ENCODE results near the gene OXCT1. TPM values are rescaled to one million over a fixed set of nuclear protein-coding genes. Genes with fewer than 3 reads are reported as not detected.
A peak's percentile ranks its signal among the peaks of the same experiment; 100 is the strongest.

Gene OXCT1
- total and polyA plus RNA-seq, 2 of the 8 experiments (the other 6 are each of a cell fraction or from before 2014, with no cell fraction given), result 10.1 to 28.2 TPM

DNA sequence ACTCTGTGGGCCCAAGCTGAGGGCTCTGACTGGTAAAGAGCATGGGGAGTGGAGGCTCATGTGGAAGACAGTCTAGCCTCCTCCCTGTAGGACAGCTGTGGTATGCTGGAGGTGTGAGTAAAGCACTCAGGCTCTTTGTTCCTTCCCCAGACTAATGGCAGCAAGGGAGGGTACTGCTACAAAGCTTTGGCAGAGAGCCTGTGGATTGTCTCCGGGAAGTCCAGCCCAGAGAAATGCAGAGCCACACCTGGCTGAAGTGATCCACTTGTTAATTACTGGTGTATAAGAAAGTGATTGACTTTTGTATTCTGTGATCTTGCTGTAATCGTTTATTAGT is 161.7 kb downstream of the OXCT1 start:
- peak overlapping the region; percentile 99 for H2AFZ ChIP-seq (ENCODE audit: low read length)
- peak overlapping the region; percentile 78; the same call in 1 of the 2 replicates for H3K18ac ChIP-seq (ENCODE audit: extremely low read depth, low read length)
- no peak overlapping the region for H3K4me3 ChIP-seq (ENCODE audit: extremely low read depth in 1 of 4, insufficient read depth in 2 of 4, low read depth in 3 of 4, low read length in 4 of 4)
- H2BK20ac ChIP-seq (ENCODE audit: low read length), result no peak overlapping the region
- peak overlapping the region; percentile 72 for H2BK12ac ChIP-seq (ENCODE audit: low read depth, low read length)
- H2BK15ac ChIP-seq (ENCODE audit: low read length), result no peak overlapping the region
- H2BK120ac ChIP-seq (replicated peaks; ENCODE audit: low read depth, low read length), result no peak overlapping the region
- no peaks in the 10 kb centered on the region for H3K36me3 ChIP-seq (ENCODE audit: control insufficient read depth in 2 of 4, insufficient read depth in 4 of 4, low read length in 3 of 4)
- H3K9me3 ChIP-seq (ENCODE audit: insufficient read depth in 2 of 2, low read depth in 1 of 2, low read length in 1 of 2), result no peaks in the 10 kb centered on the region
- H4K5ac ChIP-seq (ENCODE audit: insufficient read length, low read depth, low read length), result peak overlapping the region; percentile 25
- WGBS, 2 experiments (ENCODE audit: extremely low coverage in 1 of 2, insufficient coverage in 1 of 2, insufficient read length in 1 of 2, insufficient replicate concordance in 2 of 2, low coverage in 1 of 2, low lambda C conversion rate in 2 of 2, missing lambda C conversion rate in 1 of 2), result 94% methylated on average over 2 of the region's 2 CpGs; no CpG with 5 or more reads in 1 of the 2 experiments
- H3K79me2 ChIP-seq (ENCODE audit: control insufficient read depth in 1 of 2, insufficient read depth in 2 of 2, low read length in 2 of 2), result no peaks in the 10 kb centered on the region
- no peak for DNase-seq (ENCODE audit: low read depth in 1 of 2, low spot score in 2 of 2)
- peak overlapping the region; percentile 92; the same call in 1 of the 2 replicates for H4K8ac ChIP-seq (ENCODE audit: extremely low read depth, insufficient read depth, low read length)
- ChIA-PET POLR2A (ENCODE audit: partially characterized antibody) (interaction anchor here (0.6 to 1.3 kb wide), 3 partner anchors 124 to 876 kb away, joined by 3 to 4 read pairs (median 3); no protein-coding TSS in a partner anchor), CTCF (ENCODE audit: partially characterized antibody) (interaction anchor here (0.5 to 3.7 kb wide), 12 partner anchors 10 to 891 kb away, joined by 3 to 49 read pairs (median 6); no protein-coding TSS in a partner anchor)
- H3K79me1 ChIP-seq (ENCODE audit: low read depth, low read length), result no peaks in the 10 kb centered on the region
- no peak overlapping the region for H3K9ac ChIP-seq (replicated peaks in 1 of 4; ENCODE audit: extremely low read depth in 1 of 4, low read depth in 3 of 4, low read length in 3 of 4)
- no peak overlapping the region for H2AK5ac ChIP-seq (ENCODE audit: low read depth, low read length)
- no peaks in the 10 kb centered on the region for H4K20me1 ChIP-seq (replicated peaks in 1 of 2; ENCODE audit: control insufficient read depth in 1 of 2, insufficient read depth in 2 of 2, low read length in 2 of 2)
- H3K4me1 ChIP-seq (replicated peaks in 1 of 4; ENCODE audit: control insufficient read depth in 3 of 4, insufficient read depth in 4 of 4, low read length in 3 of 4), result peaks cover 0 to 4% (median 0%) of the 10 kb centered on the region in 4 experiments; a peak in 2 of 7 replicates
- H3K23me2 ChIP-seq (ENCODE audit: low read depth, low read length), result no peaks in the 10 kb centered on the region
- no peak overlapping the region for H3K14ac ChIP-seq (ENCODE audit: insufficient read length)
- H3K23ac ChIP-seq (ENCODE audit: insufficient read length), result no peak overlapping the region
- H3K56ac ChIP-seq (replicated peaks; ENCODE audit: insufficient read length, low read depth, low read length), result no peak overlapping the region
- H2BK5ac ChIP-seq (ENCODE audit: low read depth, low read length), result no peak overlapping the region
- FAIRE-seq, result no peak
- no peaks in the 10 kb centered on the region for H3K27me3 ChIP-seq (replicated peaks in 1 of 4; ENCODE audit: control insufficient read depth in 3 of 4, extremely low read depth in 1 of 4, insufficient read depth in 3 of 4, low read length in 3 of 4)
- H3K4me2 ChIP-seq (ENCODE audit: insufficient read depth in 1 of 2, low read depth in 2 of 2, low read length in 2 of 2), result no peak overlapping the region
- H3K27ac ChIP-seq (ENCODE audit: low read depth, low read length), result no peak overlapping the region
- H4K91ac ChIP-seq (replicated peaks; ENCODE audit: insufficient read length, low read length), result peak overlapping the region; percentile 76
- H3K4ac ChIP-seq (replicated peaks; ENCODE audit: insufficient read length, low read depth, low read length), result no peak overlapping the region
- TF ChIP-seq RFX5 (IDR thresholded peaks at IDR 0.05; ENCODE audit: borderline replicate concordance, low read depth, low read length), result no peak
- no peak for TF ChIP-seq ASH2L (IDR thresholded peaks at IDR 0.05; ENCODE audit: low read length)
- TF ChIP-seq, protein P1, sequence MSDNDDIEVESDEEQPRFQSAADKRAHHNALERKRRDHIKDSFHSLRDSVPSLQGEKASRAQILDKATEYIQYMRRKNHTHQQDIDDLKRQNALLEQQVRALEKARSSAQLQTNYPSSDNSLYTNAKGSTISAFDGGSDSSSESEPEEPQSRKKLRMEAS (IDR thresholded peaks at IDR 0.05), result no peak
- no peak for TF ChIP-seq NANOG (IDR thresholded peaks at IDR 0.05; ENCODE audit: insufficient read depth, low read depth, low read length, poor library complexity, severe bottlenecking)
- no peak for TF ChIP-seq NRF1 (IDR thresholded peaks at IDR 0.05; ENCODE audit: low read depth, low read length)
- TF ChIP-seq CTBP2 (IDR thresholded peaks at IDR 0.05; ENCODE audit: borderline replicate concordance, insufficient read depth, insufficient read length, low read length), result no peak
- no peak for TF ChIP-seq TAF1 (IDR thresholded peaks at IDR 0.05; ENCODE audit: low read depth, low read length)
- no peak for TF ChIP-seq JUN (IDR thresholded peaks at IDR 0.05; ENCODE audit: low read depth, low read length)
- no peak for TF ChIP-seq SP1 (IDR thresholded peaks at IDR 0.05; ENCODE audit: low read depth, low read length)
- no peak for TF ChIP-seq KDM1A (IDR thresholded peaks at IDR 0.05; ENCODE audit: borderline replicate concordance, low read length)
- TF ChIP-seq CHD1 (IDR thresholded peaks at IDR 0.05; ENCODE audit: low read depth, low read length), result no peak

Measured in H1 (cell line).